Lung (tissue), 12 donors: ENCODE measurements around the gene SLC25A21. TPM values are rescaled to one million over a fixed set of nuclear protein-coding genes. Genes with fewer than 3 reads are reported as not detected.
"Not testable (repeated sequence)": the region's sequence is repeated elsewhere in the genome, so short reads cannot be mapped to it uniquely, and the experiment has no call there.

Experiments
- ATAC-seq: fragments of 200-7000 bp; cut with Tn5 transposase; one replicate; pipeline ENCODE4 v1.9.1; 2020; ENCODE audit warnings: moderate number of reproducible peaks; ENCODE audit not compliant: insufficient read depth, low FRiP score
- DNase-seq, 3 donors: peaks; one replicate each; pipeline ENCODE4 v3.0.0-alpha.2; 2013 to 2017
- H3K27ac ChIP-seq, 2 donors: one replicate each; pipeline ENCODE4 v1.5.1; 2013; ENCODE audit warnings: mild to moderate bottlenecking in 2 of 2, moderate library complexity in 2 of 2, control low read depth in 1 of 2, inconsistent platforms in 1 of 2, low read depth in 1 of 2, low read length in 1 of 2
- H3K27me3 ChIP-seq, 3 donors: one replicate each; pipeline ENCODE4 v1.5.1; 2013; ENCODE audit warnings: low read length in 2 of 3; ENCODE audit not compliant: control insufficient read depth in 3 of 3, insufficient read depth in 3 of 3
- H3K36me3 ChIP-seq, 4 donors: one replicate each; pipeline ENCODE4 v1.5.1; 2013; ENCODE audit warnings: low read length in 4 of 4, mild to moderate bottlenecking in 1 of 4, moderate library complexity in 1 of 4; ENCODE audit not compliant: control insufficient read depth in 4 of 4, insufficient read depth in 4 of 4
- H3K4me1 ChIP-seq, 5 donors: one replicate each; pipeline ENCODE4 v1.5.1; 2013; ENCODE audit warnings: low read length in 5 of 5, mild to moderate bottlenecking in 2 of 5, moderate library complexity in 1 of 5; ENCODE audit not compliant: control insufficient read depth in 5 of 5, insufficient read depth in 5 of 5
- H3K4me3 ChIP-seq: one replicate; pipeline ENCODE4 v1.5.1; 2013; ENCODE audit warnings: mild to moderate bottlenecking, control low read depth, moderate library complexity
- H3K9ac ChIP-seq, 2 donors: one replicate each; pipeline ENCODE4 v1.5.1; 2013; ENCODE audit warnings: low read length in 2 of 2, control low read depth in 1 of 2; ENCODE audit not compliant: insufficient read depth in 1 of 2
- H3K9me3 ChIP-seq, 4 donors: one replicate each; pipeline ENCODE4 v1.5.1; 2013; ENCODE audit warnings: low read length in 3 of 4, mild to moderate bottlenecking in 1 of 4, moderate library complexity in 1 of 4; ENCODE audit not compliant: control insufficient read depth in 4 of 4, insufficient read depth in 3 of 4
- CTCF ChIP-seq: IDR thresholded peaks from 2 replicates; pipeline ENCODE4 v1.5.1; 2012; ENCODE audit warnings: mild to moderate bottlenecking; ENCODE audit errors: control extremely low read depth, extremely low read depth
- WGBS, 2 donors: extraction: QIAGEN DNeasy Blood & Tissue Kit; methylation state at CpG; one replicate each; pipeline ENCODE4 v1.1.7; 2013; 5-methylcytosine and 5-hydroxymethylcytosine counted together
- polyA plus RNA-seq, 2 donors: library from polyadenylated mRNA; stranded (reverse); fragments of 200-250 nt; gene quantifications; one replicate each; pipeline ENCODE4 v1.2.1, GENCODE V29; 2013
- total RNA-seq, 2 donors: library from RNA; depleted of rRNA in 1 of 2; stranded (reverse); fragments of >200 nt in 1 of 2; gene quantifications; one replicate each; pipeline ENCODE4 v1.2.1, GENCODE V29; 2014 to 2021
- donor health status: control.
- donor health status: control.
- donor health status: Bipolar disorder and iron deficiency.
- donor health status: healthy.
- donor health status: DM: yes; HTN: yes; CAD: no.

Gene SLC25A21
- total and polyA plus RNA-seq, 4 donors = 0.23 to 2.6 (median 0.42) TPM

DNA sequence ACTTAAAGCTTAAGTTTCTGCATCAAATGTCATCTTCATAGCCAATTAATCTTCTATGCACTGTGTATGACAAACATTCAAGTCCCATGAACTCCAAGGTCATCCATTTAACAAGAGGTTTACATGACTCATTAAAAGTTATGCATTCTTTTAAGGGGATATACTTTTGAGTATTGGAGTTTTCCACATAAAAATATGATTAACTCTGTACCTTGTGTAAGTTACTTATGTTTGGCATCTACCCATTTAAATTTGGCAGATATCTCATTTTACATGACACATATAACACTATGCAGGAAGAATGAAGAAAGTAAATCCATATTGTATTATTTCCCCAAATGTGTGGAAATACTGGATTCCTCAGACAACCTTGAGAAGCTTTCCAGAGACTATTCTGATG lies 270.5 kb downstream of the SLC25A21 start:
- TF ChIP-seq CTCF = no peak
- ATAC-seq (no peak), DNase-seq (no peak)
- Histone ChIP-seq H3K9ac (no peak overlapping the region), H3K4me3 (no peak overlapping the region), H3K36me3 (no peaks in the 10 kb centered on the region), H3K9me3 (peaks cover 0 to 9% (median 0%) of the 10 kb centered on the region in 4 donors), H3K4me1 (no peaks in the 10 kb centered on the region), H3K27ac (no peak overlapping the region), H3K27me3 (no peaks in the 10 kb centered on the region)

GRCh38 chr14:36900846-36901245 lies 271.6 kb downstream of the SLC25A21 start:
- Histone ChIP-seq H3K27ac (no peak overlapping the region), H3K27me3 (no peaks in the 10 kb centered on the region), H3K36me3 (no peaks in the 10 kb centered on the region), H3K9me3 (peaks cover 0 to 9% (median 0%) of the 10 kb centered on the region in 4 donors), H3K4me3 (no peak overlapping the region), H3K9ac (no peak overlapping the region), H3K4me1 (no peaks in the 10 kb centered on the region)
- DNase-seq (no peak), ATAC-seq (no peak)
- TF ChIP-seq CTCF = no peak
- 71 to 81% methylated on average over 2 of the region's 2 CpGs for WGBS, 2 donors

DNA sequence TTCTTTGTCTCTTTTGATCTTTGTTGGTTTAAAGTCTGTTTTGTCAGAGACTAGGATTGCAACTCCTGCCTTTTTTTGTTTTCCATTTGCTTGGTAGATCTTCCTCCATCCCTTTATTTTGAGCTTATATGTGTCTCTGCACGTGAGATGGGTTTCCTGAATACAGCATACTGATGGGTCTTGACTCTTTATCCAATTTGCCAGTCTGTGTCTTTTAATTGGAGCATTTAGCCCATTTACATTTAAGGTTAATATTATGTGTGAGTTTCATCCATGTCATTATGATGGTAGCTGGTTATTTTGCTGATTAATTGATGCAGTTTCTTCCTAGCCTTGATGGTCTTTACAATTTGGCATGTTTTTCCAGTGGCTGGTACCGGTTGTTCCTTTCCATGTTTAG lies 276.1 kb downstream of the SLC25A21 start:
- not testable (repeated sequence) for H3K27me3 ChIP-seq
- WGBS, 2 donors = 92 to 93% methylated on average over 2 of the region's 2 CpGs

GRCh38 chr14:36884049-36884448 lies 288.4 kb downstream of the SLC25A21 start:
- H3K9me3 ChIP-seq = peaks cover 0 to 4% (median 0%) of the 10 kb centered on the region in 4 donors
- TF ChIP-seq CTCF = no peak
- 90 to 91% methylated on average over 2 of the region's 2 CpGs for WGBS, 2 donors
- H3K4me1 ChIP-seq = no peaks in the 10 kb centered on the region
- DNase-seq (no peak), ATAC-seq (no peak)
- H3K27ac ChIP-seq = no peak overlapping the region
- H3K4me3 ChIP-seq = no peak overlapping the region
- peaks cover 0 to 13% (median 0%) of the 10 kb centered on the region in 3 donors for H3K27me3 ChIP-seq
- no peaks in the 10 kb centered on the region for H3K36me3 ChIP-seq
- no peak overlapping the region for H3K9ac ChIP-seq

More for the DNA sequence above, 276.1 kb downstream of the SLC25A21 start:
- DNase-seq, H3K9ac ChIP-seq, H3K36me3 ChIP-seq, H3K4me1 ChIP-seq, H3K9me3 ChIP-seq, H3K4me3 ChIP-seq, H3K27ac ChIP-seq, ATAC-seq: not testable (repeated sequence)
